Measurements from ENCODE around the gene CEP104.

Gene CEP104

DNA sequence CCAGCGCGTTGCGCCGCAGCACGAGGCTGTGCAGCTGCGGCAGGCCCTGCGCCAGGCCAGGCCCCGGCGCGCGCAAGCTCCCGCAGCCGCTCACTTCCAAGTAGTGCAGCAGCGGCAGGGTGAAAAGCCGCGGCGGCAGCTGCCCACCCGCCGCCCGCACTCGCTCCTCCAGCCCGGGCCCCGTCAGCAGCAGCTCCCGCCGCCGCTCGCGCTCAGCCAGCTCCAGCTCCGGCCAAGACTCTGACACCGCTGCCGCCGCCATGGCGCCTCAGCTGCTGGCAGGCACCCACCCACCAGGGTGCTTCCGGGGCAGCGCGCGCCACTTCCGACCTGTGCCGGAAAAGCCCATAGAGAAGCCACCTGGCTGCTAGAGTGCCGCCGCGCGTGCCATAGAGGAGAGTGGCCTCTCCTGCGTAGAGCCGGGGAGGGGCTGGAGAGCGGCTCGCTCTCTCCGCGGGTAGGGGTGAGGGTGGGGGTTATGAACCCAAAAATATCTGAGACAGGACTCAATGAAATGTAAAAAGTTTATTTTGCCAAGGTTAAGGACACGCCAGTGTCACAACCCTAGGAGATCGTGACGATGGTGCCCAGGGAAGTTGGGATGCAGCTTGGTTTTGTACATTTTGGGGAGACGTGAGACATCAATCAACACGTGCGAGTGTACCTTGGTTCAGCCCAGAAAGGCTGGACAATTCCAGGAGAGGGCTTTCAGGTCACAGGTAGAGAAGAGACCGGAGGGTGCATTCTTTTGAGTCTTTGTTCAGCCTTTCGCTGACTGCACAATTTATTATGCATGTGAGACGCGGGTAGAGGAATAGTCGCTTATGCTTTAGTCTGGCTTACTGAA is 60.6 kb downstream of the CEP104 start, which contains the start of gene LRRC47:
TSS of gene LRRC47 (minus strand) at position 284 of the 847 bp plus-strand sequence. CDS start at position 262, 22 bp downstream.
- DNase-seq (ENCODE audit: low spot score): peak; percentile 95

- no peak for DNase-seq (ENCODE audit: low spot score)
These were observed 61.4 kb downstream of the CEP104 start for GRCh38 chr1:3795453-3796214.

DNA sequence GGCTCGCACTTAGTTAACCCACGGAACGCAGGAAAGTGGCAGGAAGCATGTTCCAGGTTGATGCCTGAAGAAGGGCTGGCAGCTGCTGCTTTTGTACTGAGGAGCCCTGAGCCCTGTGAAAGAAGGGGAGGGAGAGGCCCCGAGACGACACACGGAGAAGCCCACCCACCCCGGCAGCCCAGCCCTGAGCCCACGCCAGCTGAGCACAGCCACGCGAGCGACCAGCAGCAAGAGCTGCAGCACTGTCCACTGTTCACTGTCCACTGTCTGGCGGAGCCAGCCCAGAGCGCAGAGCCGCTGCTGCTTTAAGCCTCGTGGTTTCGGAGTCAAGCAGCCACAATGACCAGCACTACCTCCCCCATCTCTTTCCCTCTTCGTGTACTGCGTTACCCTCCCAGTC is 66.1 kb downstream of the CEP104 start:
- no peak for DNase-seq (ENCODE audit: low spot score)

GRCh38 chr1:3790500-3790923 is 66.5 kb downstream of the CEP104 start:
- DNase-seq (ENCODE audit: low spot score): no peak

GRCh38 chr1:3789421-3790300 is 67.3 kb downstream of the CEP104 start:
- no peak for DNase-seq (ENCODE audit: low spot score)

DNA sequence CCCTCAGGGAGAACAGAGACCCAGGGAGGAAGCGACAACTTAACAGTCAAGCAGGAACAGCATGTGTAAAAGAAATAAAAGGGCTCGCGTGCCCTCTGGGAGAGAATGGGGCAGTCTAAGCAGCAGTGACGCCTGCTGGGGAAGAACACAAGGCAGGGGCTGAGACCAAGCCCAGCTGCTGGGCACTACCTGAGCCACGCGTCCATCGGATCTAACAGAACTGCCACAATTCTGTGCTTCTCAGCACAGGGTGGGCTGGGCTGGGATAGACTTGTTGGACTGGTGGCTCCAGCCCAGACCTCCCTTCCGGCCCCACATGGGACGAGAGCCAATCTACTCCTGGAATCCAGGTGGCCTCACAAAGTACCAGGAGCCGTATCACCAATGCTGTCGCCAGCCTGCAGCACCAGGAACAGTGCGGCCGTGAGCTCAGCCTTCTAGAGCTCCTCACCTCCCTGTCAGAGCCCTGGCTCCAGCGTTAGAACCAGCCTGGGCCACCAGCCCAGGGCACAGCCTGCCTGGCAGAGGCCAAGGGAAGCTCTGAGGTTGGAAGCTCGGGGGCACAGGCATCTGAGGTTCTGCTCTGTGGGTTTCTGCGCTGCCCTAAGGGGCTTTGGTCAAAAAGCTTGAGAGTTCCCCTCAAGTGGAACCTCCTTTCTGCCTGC is 68.1 kb downstream of the CEP104 start:
- DNase-seq (ENCODE audit: low spot score): no peak

GRCh38 chr1:3787745-3788605 is 69.0 kb downstream of the CEP104 start:
- no peak for DNase-seq (ENCODE audit: low spot score)

GRCh38 chr1:3787349-3787715 is 69.7 kb downstream of the CEP104 start:
- DNase-seq (ENCODE audit: low spot score): no peak

DNA sequence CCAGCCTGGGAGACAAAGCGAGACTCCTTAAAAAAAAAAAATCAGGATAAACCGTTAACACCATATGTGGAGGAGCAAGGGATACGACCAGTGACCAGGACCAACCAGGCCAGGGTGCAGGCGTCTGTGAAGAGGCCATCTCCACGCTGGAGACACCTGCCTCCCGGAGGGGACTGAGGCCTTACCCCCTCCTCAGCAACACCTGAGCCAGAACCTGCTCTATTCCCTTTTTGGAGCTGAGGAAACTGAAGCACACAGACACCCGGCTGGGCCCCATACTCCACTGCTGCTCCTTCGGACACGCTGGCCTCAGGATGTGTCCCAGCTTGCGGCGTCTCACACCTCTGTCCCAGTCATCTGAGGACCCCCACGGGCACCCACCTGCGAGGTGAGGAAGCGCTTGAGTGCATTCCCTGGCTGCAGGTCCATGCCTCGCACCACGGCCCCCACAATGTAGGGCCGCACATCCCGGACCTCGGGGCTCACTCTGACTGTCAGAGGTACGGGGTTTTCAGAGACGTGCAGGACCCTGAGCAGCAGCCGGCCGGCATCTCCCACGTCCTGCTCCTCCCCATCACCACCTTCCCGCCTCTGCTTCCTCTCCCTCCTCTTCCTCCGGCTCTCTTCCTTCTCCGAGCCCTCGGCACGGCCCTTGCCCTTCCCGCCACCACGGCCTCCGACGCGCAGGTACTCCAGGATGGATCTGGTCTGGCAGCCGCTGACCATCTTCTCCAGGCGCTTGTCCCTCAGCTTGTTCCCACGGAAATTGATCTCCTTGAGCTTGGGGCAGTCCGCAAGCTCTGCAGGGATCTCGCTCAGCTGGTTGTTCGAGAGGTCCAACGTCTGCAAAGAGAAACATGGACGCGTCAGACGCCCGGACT is 70.3 kb downstream of the CEP104 start:
- DNase-seq (ENCODE audit: low spot score): no peak

DNA sequence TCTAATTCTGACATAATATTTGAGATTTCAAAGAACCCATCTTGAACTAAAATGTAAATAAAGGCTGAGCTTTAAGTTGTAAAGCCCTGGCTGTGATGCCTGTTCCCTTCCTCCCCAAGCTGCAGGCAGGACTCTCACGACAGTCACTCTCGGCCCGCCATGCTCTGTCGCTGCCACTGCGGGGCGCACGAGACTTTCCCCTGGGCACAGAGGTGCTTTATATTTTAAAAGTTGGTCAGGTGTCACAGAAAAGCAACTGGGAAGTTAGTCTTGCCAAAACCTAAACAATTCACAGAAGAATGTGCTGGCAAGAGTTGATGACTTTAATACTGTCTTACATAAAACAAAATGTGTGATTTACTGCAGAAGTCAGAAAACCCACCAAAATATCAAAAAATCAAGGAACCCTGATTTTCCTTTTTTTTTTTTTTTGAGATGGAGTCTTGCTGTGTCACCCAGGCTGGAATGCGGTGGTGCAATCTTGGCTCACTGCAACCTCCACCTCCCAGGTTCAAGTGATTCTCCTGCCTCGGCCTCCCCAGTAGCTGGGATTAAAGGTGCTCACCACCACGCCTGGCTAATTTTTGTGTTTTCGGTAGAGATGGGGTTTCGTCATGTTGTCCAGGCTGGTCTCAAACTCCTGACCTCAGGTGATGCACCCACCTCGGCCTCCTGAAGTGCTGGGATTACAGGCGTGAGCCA is 71.4 kb downstream of the CEP104 start:
- DNase-seq (ENCODE audit: low spot score): no peak

DNA sequence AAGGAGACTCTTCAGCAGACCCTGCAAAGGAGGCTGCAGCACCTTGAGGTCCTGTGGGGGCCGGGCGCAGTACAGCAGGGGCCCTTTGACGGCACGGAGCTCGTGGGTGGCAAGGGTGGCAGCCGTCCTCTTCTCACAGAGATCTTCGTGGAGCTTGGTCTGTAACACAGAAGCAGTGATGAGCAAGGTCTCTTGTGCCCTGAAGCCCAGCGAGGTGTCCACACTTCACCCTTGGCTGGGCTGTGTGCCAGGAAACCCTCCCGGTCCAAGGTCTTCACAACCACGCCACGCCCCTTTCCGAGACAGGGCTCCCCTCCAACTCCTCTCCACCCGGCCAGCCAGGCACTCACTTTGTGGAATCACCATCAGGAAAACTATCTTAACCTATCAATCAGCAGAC is 72.0 kb downstream of the CEP104 start:
- DNase-seq (ENCODE audit: low spot score): no peak

- no peak for DNase-seq (ENCODE audit: low spot score)
These were observed 73.1 kb downstream of the CEP104 start for GRCh38 chr1:3783651-3784474.

GRCh38 chr1:3780901-3781300 is 76.1 kb downstream of the CEP104 start:
- no peak for DNase-seq (ENCODE audit: low spot score)

- DNase-seq (ENCODE audit: low spot score): no peak
These were observed 77.0 kb downstream of the CEP104 start for GRCh38 chr1:3779912-3780416.

- DNase-seq (ENCODE audit: low spot score): no peak
These were observed 77.6 kb downstream of the CEP104 start for GRCh38 chr1:3779265-3779911.

GRCh38 chr1:3778590-3779264 is 78.3 kb downstream of the CEP104 start:
- no peak for DNase-seq (ENCODE audit: low spot score)
